Erythroblast (primary cell): Measurements from ENCODE around the gene SLC39A8.

Experiments
- GATA1 ChIP-seq: IDR thresholded peaks from 2 replicates; pipeline ENCODE4 v1.6.1; 2011; ENCODE audit warnings: low read depth, mild to moderate bottlenecking, control low read depth, low read length, moderate library complexity
- POLR2A ChIP-seq: IDR thresholded peaks from 2 replicates; pipeline ENCODE4 v1.6.1; 2011; ENCODE audit warnings: mild to moderate bottlenecking, low read length

GRCh38 chr4:102344954-102345794 is at the start of gene SLC39A8:
- peak; percentile 88 for TF ChIP-seq POLR2A
- TF ChIP-seq GATA1: peak; percentile 39
